Ascending aorta (tissue), 2 donors: ENCODE data around the gene SRBD1. TPM values are rescaled to one million over a fixed set of nuclear protein-coding genes. Genes with fewer than 3 reads are reported as not detected.

ENCODE experiments used
- DNase-seq, 2 donors: peaks; one replicate each; pipeline ENCODE4 v3.0.0-alpha.2; 2019; ENCODE audit warnings: low spot score in 2 of 2
- H3K27ac ChIP-seq, 2 donors: fragments of 200-600 bp; sonication (generic); one replicate each; pipeline ENCODE4 v1.5.1; 2016 to 2017; ENCODE audit warnings: mild to moderate bottlenecking in 1 of 2
- H3K27me3 ChIP-seq: fragments of 200-600 bp; sonication (generic); one replicate; pipeline ENCODE4 v1.5.1; 2017
- H3K36me3 ChIP-seq, 2 donors: fragments of 200-600 bp; sonication (generic); one replicate each; pipeline ENCODE4 v1.5.1; 2016
- H3K4me1 ChIP-seq, 2 donors: fragments of 200-600 bp; sonication (generic); one replicate each; pipeline ENCODE4 v1.5.1; 2016 to 2017; ENCODE audit warnings: mild to moderate bottlenecking in 1 of 2
- H3K4me3 ChIP-seq, 2 donors: fragments of 200-600 bp; sonication (generic); one replicate each; pipeline ENCODE4 v1.5.1; 2016 to 2017; ENCODE audit warnings: mild to moderate bottlenecking in 1 of 2
- H3K9me3 ChIP-seq, 2 donors: fragments of 200-600 bp; sonication (generic); one replicate each; pipeline ENCODE4 v1.5.1; 2016
- CTCF ChIP-seq, 3 experiments: fragments of 200-600 bp in 2 of 3; fragments of 450-650 bp in 1 of 3; sonication (generic) in 2 of 3; IDR thresholded peaks; one replicate each; pipeline ENCODE4 v1.5.1; 2016 to 2019; ENCODE audit warnings: antibody characterized with exemption in 3 of 3, mild to moderate bottlenecking in 1 of 3, moderate library complexity in 1 of 3
- intact Hi-C: fragments of 100-400 bp; cut with DNase I; formaldehyde crosslinking; loops from one replicate; pipeline ENCODE4 v1.15.1; 2023
- total RNA-seq: library from RNA; depleted of rRNA; stranded (reverse); fragments of >200 nt; gene quantifications from one replicate; pipeline ENCODE4 v1.1.0, GENCODE V29; 2016

SRBD1 gene
- total RNA-seq, 1 donor from 2014 or later: 7.6 TPM

GRCh38 chr2:45582522-45582921 lies 28.5 kb downstream of the SRBD1 start:
- H3K36me3 ChIP-seq: no peaks in the 10 kb centered on the region
- H3K27me3 ChIP-seq: no peaks in the 10 kb centered on the region
- TF ChIP-seq CTCF (IDR thresholded peaks at IDR 0.05): no peak
- intact Hi-C loops: no loop called here
- H3K4me3 ChIP-seq: no peak overlapping the region
- H3K27ac ChIP-seq: no peak overlapping the region
- no peaks in the 10 kb centered on the region for H3K9me3 ChIP-seq
- DNase-seq: no peak
- peaks cover 0 to 3% of the 10 kb centered on the region in 2 donors for H3K4me1 ChIP-seq

- H3K27ac ChIP-seq: no peak overlapping the region
- H3K4me1 ChIP-seq: no peaks in the 10 kb centered on the region
- no peaks in the 10 kb centered on the region for H3K27me3 ChIP-seq
- peak in 1 of 3 experiments; percentile 13 for TF ChIP-seq CTCF (IDR thresholded peaks at IDR 0.05)
- DNase-seq: no peak
- intact Hi-C loops: no loop called here
- H3K36me3 ChIP-seq: no peaks in the 10 kb centered on the region
- no peaks in the 10 kb centered on the region for H3K9me3 ChIP-seq
- H3K4me3 ChIP-seq: no peak overlapping the region
These were observed 32.8 kb downstream of the SRBD1 start for GRCh38 chr2:45578056-45578843.

GRCh38 chr2:45577441-45577840 lies 33.6 kb downstream of the SRBD1 start:
- H3K27ac ChIP-seq: no peak overlapping the region
- H3K4me1 ChIP-seq: no peaks in the 10 kb centered on the region
- no peak for DNase-seq
- no peaks in the 10 kb centered on the region for H3K36me3 ChIP-seq
- H3K4me3 ChIP-seq: no peak overlapping the region
- no peak for TF ChIP-seq CTCF (IDR thresholded peaks at IDR 0.05)
- H3K27me3 ChIP-seq: no peaks in the 10 kb centered on the region
- intact Hi-C loops: no loop called here
- H3K9me3 ChIP-seq: no peaks in the 10 kb centered on the region

GRCh38 chr2:45575881-45576280 lies 35.2 kb downstream of the SRBD1 start:
- H3K27me3 ChIP-seq: no peaks in the 10 kb centered on the region
- H3K27ac ChIP-seq: no peak overlapping the region
- no peaks in the 10 kb centered on the region for H3K9me3 ChIP-seq
- no peaks in the 10 kb centered on the region for H3K4me1 ChIP-seq
- intact Hi-C loops: no loop called here
- no peaks in the 10 kb centered on the region for H3K36me3 ChIP-seq
- TF ChIP-seq CTCF (IDR thresholded peaks at IDR 0.05): no peak
- no peak for DNase-seq
- H3K4me3 ChIP-seq: no peak overlapping the region

- DNase-seq: no peak
- Histone ChIP-seq H3K4me3 (no peak overlapping the region), H3K27me3 (no peaks in the 10 kb centered on the region), H3K9me3 (no peaks in the 10 kb centered on the region), H3K36me3 (no peaks in the 10 kb centered on the region), H3K4me1 (no peaks in the 10 kb centered on the region), H3K27ac (no peak overlapping the region)
- intact Hi-C loops: no loop called here
- TF ChIP-seq CTCF (IDR thresholded peaks at IDR 0.05): no peak
These were observed 38.1 kb downstream of the SRBD1 start for GRCh38 chr2:45572979-45573378.
